SU-DHL-6 (cell line): ENCODE results near the gene TTC32.

Experiments used
- H2AFZ ChIP-seq: fragments of 200-600 bp; sonication (generic); 2 replicates; pipeline ENCODE4 v1.6.1; 2014; ENCODE audit warnings: low read depth, mild to moderate bottlenecking, moderate library complexity, mixed read lengths, antibody characterized with exemption, low read length; ENCODE audit not compliant: severe bottlenecking
- H3F3A ChIP-seq: fragments of 200-600 bp; shearing (Covaris generic); 2 replicates; pipeline ENCODE4 v1.6.0; 2016; ENCODE audit warnings: antibody characterized with exemption, mild to moderate bottlenecking; ENCODE audit not compliant: insufficient read depth
- H3K27ac ChIP-seq: fragments of 200-600 bp; sonication (generic); 2 replicates; pipeline ENCODE4 v1.5.1; 2016; ENCODE audit warnings: low read depth, mild to moderate bottlenecking, low read length, moderate library complexity, mixed read lengths
- H3K27me3 ChIP-seq: fragments of 200-600 bp; sonication (generic), shearing (Covaris generic); 2 replicates; pipeline ENCODE4 v1.6.0; 2014; ENCODE audit warnings: mild to moderate bottlenecking, low read length
- H3K36me3 ChIP-seq: fragments of 200-600 bp; sonication (generic); 2 replicates; pipeline ENCODE4 v1.6.1; 2014; ENCODE audit warnings: mild to moderate bottlenecking, low read length, mixed read lengths
- H3K4me2 ChIP-seq: fragments of 300-600, 200-600 bp; shearing (Covaris generic), sonication (generic); 2 replicates; pipeline ENCODE4 v1.6.0; 2014; ENCODE audit warnings: low read length, low read depth, mild to moderate bottlenecking; ENCODE audit not compliant: poor library complexity, severe bottlenecking
- H3K4me3 ChIP-seq: fragments of 200-600 bp; sonication (generic); 2 replicates; pipeline ENCODE4 v1.5.1; 2014; ENCODE audit warnings: antibody characterized with exemption, low read length, mild to moderate bottlenecking, mixed read lengths; ENCODE audit not compliant: insufficient read depth, poor library complexity, severe bottlenecking
- H3K79me2 ChIP-seq: fragments of 200-600 bp; sonication (generic); 2 replicates; pipeline ENCODE4 v1.6.1; 2014; ENCODE audit warnings: mild to moderate bottlenecking, low read length, moderate library complexity; ENCODE audit not compliant: insufficient read depth
- H3K9ac ChIP-seq: fragments of 200-600 bp; sonication (generic); 2 replicates; pipeline ENCODE4 v1.7.0; 2014; ENCODE audit warnings: mild to moderate bottlenecking, low read length
- H3K9me2 ChIP-seq: fragments of 200-600 bp; sonication (generic); replicated peaks from 2 replicates; pipeline ENCODE4 v1.6.1; 2014; ENCODE audit warnings: low read length; ENCODE audit not compliant: insufficient read depth
- H3K9me3 ChIP-seq: fragments of 200-600 bp; sonication (generic); 2 replicates; pipeline ENCODE4 v1.6.1; 2014; ENCODE audit warnings: low read length, mixed read lengths; ENCODE audit not compliant: insufficient read depth
- H4K20me1 ChIP-seq: fragments of 200-600 bp; sonication (generic); 2 replicates; pipeline ENCODE4 v1.6.1; 2014; ENCODE audit warnings: low read depth, mild to moderate bottlenecking, antibody characterized with exemption, low read length, moderate library complexity, mixed read lengths
- CTCF ChIP-seq: fragments of 200-600 bp; sonication (generic); IDR thresholded peaks from one replicate; pipeline ENCODE4 v1.5.1; 2017; ENCODE audit warnings: antibody characterized with exemption, mild to moderate bottlenecking, low read length, moderate library complexity; ENCODE audit not compliant: insufficient read depth, poor library complexity, severe bottlenecking
- EZH2phosphoT487 ChIP-seq: fragments of 200-600 bp; sonication (generic), shearing (Covaris generic); conservative IDR thresholded peaks from 2 replicates; pipeline ENCODE4 v1.6.1; 2018; ENCODE audit warnings: mild to moderate bottlenecking, antibody characterized with exemption, low read length, moderate library complexity, mixed read lengths

Gene TTC32

GRCh38 chr2:19937004-19937403 is 35.2 kb upstream of the TTC32 start:
- Histone ChIP-seq H2AFZ (no peak overlapping the region), H3K4me2 (no peak overlapping the region), H3K27ac (no peak overlapping the region), H3K4me3 (no peak overlapping the region), H3K79me2 (no peaks in the 10 kb centered on the region), H3K9me3 (no peaks in the 10 kb centered on the region), H4K20me1 (no peaks in the 10 kb centered on the region), H3K36me3 (no peaks in the 10 kb centered on the region), H3K9ac (no peak overlapping the region), H3F3A (no peaks in the 10 kb centered on the region), H3K9me2 (no peaks in the 10 kb centered on the region), H3K27me3 (no peaks in the 10 kb centered on the region)
- no peak for TF ChIP-seq CTCF
- no peak for TF ChIP-seq EZH2phosphoT487

GRCh38 chr2:19936203-19936602 is 34.4 kb upstream of the TTC32 start:
- Histone ChIP-seq H3F3A (no peaks in the 10 kb centered on the region), H3K36me3 (no peaks in the 10 kb centered on the region), H3K9me2 (no peaks in the 10 kb centered on the region), H4K20me1 (no peaks in the 10 kb centered on the region), H3K79me2 (no peaks in the 10 kb centered on the region), H3K27me3 (no peaks in the 10 kb centered on the region), H3K9ac (no peak overlapping the region), H3K27ac (no peak overlapping the region), H3K4me2 (no peak overlapping the region), H3K4me3 (no peak overlapping the region), H2AFZ (no peak overlapping the region), H3K9me3 (no peaks in the 10 kb centered on the region)
- TF ChIP-seq EZH2phosphoT487 (no peak), CTCF (no peak)

GRCh38 chr2:19933351-19933981 is 31.7 kb upstream of the TTC32 start:
- H2AFZ ChIP-seq, result no peak overlapping the region
- H3K9ac ChIP-seq, result no peak overlapping the region
- no peaks in the 10 kb centered on the region for H3K9me2 ChIP-seq
- H3K4me3 ChIP-seq, result no peak overlapping the region
- no peaks in the 10 kb centered on the region for H3F3A ChIP-seq
- H3K27me3 ChIP-seq, result no peaks in the 10 kb centered on the region
- no peaks in the 10 kb centered on the region for H3K79me2 ChIP-seq
- no peak overlapping the region for H3K27ac ChIP-seq
- no peak overlapping the region for H3K4me2 ChIP-seq
- H3K9me3 ChIP-seq, result 0 out of 2 replicates have a peak, but pooled peaks cover 1% of the 10 kb centered on the region
- no peaks in the 10 kb centered on the region for H4K20me1 ChIP-seq
- no peaks in the 10 kb centered on the region; the same call in 1 of the 2 replicates for H3K36me3 ChIP-seq
- TF ChIP-seq EZH2phosphoT487 (no peak), CTCF (no peak)
